ENCODE results near the gene ELOVL5.

Gene ELOVL5

GRCh38 chr6:53266553-53267090 lies 82.1 kb downstream of the ELOVL5 start:
- POLR2A ChIA-PET, result no interaction called here
- TF ChIP-seq PKNOX1 (IDR thresholded peaks at IDR 0.05) (no peak), TARDBP (IDR thresholded peaks at IDR 0.05) (no peak), NFRKB (IDR thresholded peaks at IDR 0.05) (no peak), LEF1 (IDR thresholded peaks at IDR 0.05; ENCODE audit: borderline replicate concordance) (no peak), CTBP1 (IDR thresholded peaks at IDR 0.05; ENCODE audit: borderline replicate concordance) (no peak), SUZ12 (IDR thresholded peaks at IDR 0.05) (no peak), FOXK2 (IDR thresholded peaks at IDR 0.05) (no peak), ZNF384 (IDR thresholded peaks at IDR 0.05) (no peak), L3MBTL2 (conservative IDR thresholded peaks at IDR 0.05) (no peak), BHLHE40 (IDR thresholded peaks at IDR 0.05; ENCODE audit: borderline replicate concordance) (no peak), FOXA1 (IDR thresholded peaks at IDR 0.05) (no peak), SP1 (IDR thresholded peaks at IDR 0.05) (no peak), ELF4 (IDR thresholded peaks at IDR 0.05) (no peak), ARNT (IDR thresholded peaks at IDR 0.05) (no peak), FOXM1 (IDR thresholded peaks at IDR 0.05; ENCODE audit: borderline replicate concordance) (no peak), HDGF (IDR thresholded peaks at IDR 0.05; ENCODE audit: borderline replicate concordance) (no peak)

GRCh38 chr6:53264915-53265607 lies 83.7 kb downstream of the ELOVL5 start:
- DNase-seq (ENCODE audit: extremely low spot score), result no peak
- TF ChIP-seq BHLHE40 (IDR thresholded peaks at IDR 0.05; ENCODE audit: borderline replicate concordance) (no peak), FOXM1 (IDR thresholded peaks at IDR 0.05; ENCODE audit: borderline replicate concordance) (no peak), FOXA1 (IDR thresholded peaks at IDR 0.05) (no peak), L3MBTL2 (conservative IDR thresholded peaks at IDR 0.05) (no peak), ZNF384 (IDR thresholded peaks at IDR 0.05) (no peak), SUZ12 (IDR thresholded peaks at IDR 0.05) (no peak), FOXK2 (IDR thresholded peaks at IDR 0.05) (no peak), PKNOX1 (IDR thresholded peaks at IDR 0.05) (no peak), SP1 (IDR thresholded peaks at IDR 0.05) (no peak), TARDBP (IDR thresholded peaks at IDR 0.05) (no peak), CTBP1 (IDR thresholded peaks at IDR 0.05; ENCODE audit: borderline replicate concordance) (no peak), LEF1 (IDR thresholded peaks at IDR 0.05; ENCODE audit: borderline replicate concordance) (no peak), NFRKB (IDR thresholded peaks at IDR 0.05) (no peak)
- ChIA-PET POLR2A (no interaction called here), CTCF (no interaction called here)

More at GRCh38 chr6:53266553-53267090, 82.1 kb downstream of the ELOVL5 start:
- CTCF ChIA-PET, result no interaction called here
- DNase-seq (ENCODE audit: extremely low spot score), result no peak

- DNase-seq (ENCODE audit: extremely low spot score), result no peak
- ChIA-PET CTCF (no interaction called here), POLR2A (no interaction called here)
- no peak for TF ChIP-seq TARDBP (IDR thresholded peaks at IDR 0.05)
These were observed 84.4 kb downstream of the ELOVL5 start for GRCh38 chr6:53264337-53264736.

- no peak for TF ChIP-seq ZNF384 (IDR thresholded peaks at IDR 0.05)
- no peak for TF ChIP-seq TARDBP (IDR thresholded peaks at IDR 0.05)
- DNase-seq (ENCODE audit: extremely low spot score), result no peak
- CTCF ChIA-PET, result no interaction called here
- POLR2A ChIA-PET, result no interaction called here
These were observed 84.8 kb downstream of the ELOVL5 start for GRCh38 chr6:53263917-53264316.

- ChIA-PET POLR2A (no interaction called here), CTCF (no interaction called here)
- DNase-seq (ENCODE audit: extremely low spot score), result no peak
- TF ChIP-seq FOXM1 (IDR thresholded peaks at IDR 0.05; ENCODE audit: borderline replicate concordance), result no peak
- TF ChIP-seq HDGF (IDR thresholded peaks at IDR 0.05; ENCODE audit: borderline replicate concordance), result no peak
- no peak for TF ChIP-seq FOXK2 (IDR thresholded peaks at IDR 0.05)
- TF ChIP-seq ELF4 (IDR thresholded peaks at IDR 0.05), result no peak
- TF ChIP-seq CTBP1 (IDR thresholded peaks at IDR 0.05; ENCODE audit: borderline replicate concordance), result no peak
- no peak for TF ChIP-seq ARNT (IDR thresholded peaks at IDR 0.05)
- no peak for TF ChIP-seq LEF1 (IDR thresholded peaks at IDR 0.05; ENCODE audit: borderline replicate concordance)
- TF ChIP-seq PKNOX1 (IDR thresholded peaks at IDR 0.05), result no peak
- TF ChIP-seq TARDBP (IDR thresholded peaks at IDR 0.05), result no peak
- TF ChIP-seq BHLHE40 (IDR thresholded peaks at IDR 0.05; ENCODE audit: borderline replicate concordance), result no peak
- no peak for TF ChIP-seq NFRKB (IDR thresholded peaks at IDR 0.05)
These were observed 88.7 kb downstream of the ELOVL5 start for GRCh38 chr6:53259860-53260580.

- POLR2A ChIA-PET, result no interaction called here
- CTCF ChIA-PET, result no interaction called here
- TF ChIP-seq L3MBTL2 (conservative IDR thresholded peaks at IDR 0.05) (no peak), NFRKB (IDR thresholded peaks at IDR 0.05) (no peak), SUZ12 (IDR thresholded peaks at IDR 0.05) (no peak), ARNT (IDR thresholded peaks at IDR 0.05) (no peak), ZNF384 (IDR thresholded peaks at IDR 0.05) (no peak), SP1 (IDR thresholded peaks at IDR 0.05) (no peak), HDGF (IDR thresholded peaks at IDR 0.05; ENCODE audit: borderline replicate concordance) (no peak), CTBP1 (IDR thresholded peaks at IDR 0.05; ENCODE audit: borderline replicate concordance) (no peak), TARDBP (IDR thresholded peaks at IDR 0.05) (no peak)
- DNase-seq (ENCODE audit: extremely low spot score), result no peak
These were observed 90.0 kb downstream of the ELOVL5 start for GRCh38 chr6:53258774-53259155.

Data from HEK293T (cell line).